CD4-positive, alpha-beta T cell treated with Interleukin-21 for 1 hour (primary cell): ENCODE data around the gene SNAI1.

ENCODE experiments used
- DNase-seq: peaks from one replicate; pipeline ENCODE4 v3.0.0-alpha.2; 2020

Gene SNAI1

DNA sequence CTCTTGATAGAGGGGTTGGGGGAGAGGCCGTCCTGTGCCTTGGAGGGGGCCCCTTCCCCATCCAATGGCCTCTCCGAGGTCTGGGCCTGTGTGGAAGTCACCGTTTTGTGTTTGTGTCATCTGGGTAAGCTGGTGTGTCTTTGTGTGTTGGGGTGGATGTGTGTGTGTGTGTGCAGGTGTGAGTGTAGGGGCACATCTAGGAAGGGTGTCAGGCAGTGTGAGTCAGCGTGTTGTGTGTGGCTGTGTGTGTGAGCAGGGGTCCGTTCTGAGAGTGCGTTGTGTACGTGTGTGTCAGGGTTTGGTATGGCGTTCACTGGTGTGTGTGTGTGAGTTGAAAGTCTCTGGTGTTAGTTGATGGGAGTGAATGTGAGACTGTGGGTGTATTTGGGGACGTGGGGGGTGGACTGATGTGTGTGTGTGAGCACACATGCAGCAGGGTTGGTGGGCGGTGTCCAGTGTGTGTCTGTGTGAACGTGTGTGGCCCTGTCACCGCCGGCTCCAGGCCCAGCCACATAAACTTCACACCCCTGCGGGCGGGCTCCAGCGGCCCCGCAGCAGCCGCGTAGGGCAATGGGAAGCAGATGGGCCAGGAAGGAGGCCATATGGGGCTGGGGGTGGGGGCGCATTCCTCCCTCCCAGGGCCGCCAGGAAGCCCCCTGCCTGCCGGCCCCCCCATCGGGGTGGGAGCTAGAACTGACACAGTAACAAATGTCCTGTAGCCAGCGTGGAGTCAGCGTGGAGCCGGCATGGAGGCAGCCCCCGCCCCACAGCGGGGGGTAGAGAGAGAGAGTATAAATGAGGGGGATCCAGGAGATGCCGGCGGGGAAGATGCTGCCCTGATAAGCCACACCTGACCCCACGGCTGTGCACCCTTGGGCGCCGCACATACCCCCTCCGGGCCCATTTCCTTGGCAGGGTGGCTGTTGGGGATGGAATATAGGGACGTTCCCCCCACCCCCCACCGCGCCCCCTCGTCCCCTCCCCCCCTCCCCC, 32.1 kb downstream of the SNAI1 start:
- no peak for DNase-seq

DNA sequence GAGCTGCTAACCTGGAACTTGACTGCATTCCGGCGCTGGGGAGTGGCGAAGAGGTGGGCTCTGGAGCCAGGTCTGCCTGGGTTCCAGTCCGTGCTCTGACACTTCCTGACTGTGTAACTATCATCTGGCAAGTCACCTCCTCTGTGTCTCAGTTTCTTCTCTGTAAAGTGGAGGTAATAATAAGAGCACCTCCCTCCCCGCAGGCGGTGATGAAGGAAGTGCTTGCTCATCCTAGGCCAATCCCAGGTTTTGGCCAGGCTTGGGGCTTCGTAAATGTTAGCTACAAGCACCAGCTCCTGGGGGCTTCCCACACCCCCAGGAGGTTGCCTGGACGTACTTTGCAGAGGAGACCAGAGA, 32.8 kb downstream of the SNAI1 start:
- no peak for DNase-seq

DNA sequence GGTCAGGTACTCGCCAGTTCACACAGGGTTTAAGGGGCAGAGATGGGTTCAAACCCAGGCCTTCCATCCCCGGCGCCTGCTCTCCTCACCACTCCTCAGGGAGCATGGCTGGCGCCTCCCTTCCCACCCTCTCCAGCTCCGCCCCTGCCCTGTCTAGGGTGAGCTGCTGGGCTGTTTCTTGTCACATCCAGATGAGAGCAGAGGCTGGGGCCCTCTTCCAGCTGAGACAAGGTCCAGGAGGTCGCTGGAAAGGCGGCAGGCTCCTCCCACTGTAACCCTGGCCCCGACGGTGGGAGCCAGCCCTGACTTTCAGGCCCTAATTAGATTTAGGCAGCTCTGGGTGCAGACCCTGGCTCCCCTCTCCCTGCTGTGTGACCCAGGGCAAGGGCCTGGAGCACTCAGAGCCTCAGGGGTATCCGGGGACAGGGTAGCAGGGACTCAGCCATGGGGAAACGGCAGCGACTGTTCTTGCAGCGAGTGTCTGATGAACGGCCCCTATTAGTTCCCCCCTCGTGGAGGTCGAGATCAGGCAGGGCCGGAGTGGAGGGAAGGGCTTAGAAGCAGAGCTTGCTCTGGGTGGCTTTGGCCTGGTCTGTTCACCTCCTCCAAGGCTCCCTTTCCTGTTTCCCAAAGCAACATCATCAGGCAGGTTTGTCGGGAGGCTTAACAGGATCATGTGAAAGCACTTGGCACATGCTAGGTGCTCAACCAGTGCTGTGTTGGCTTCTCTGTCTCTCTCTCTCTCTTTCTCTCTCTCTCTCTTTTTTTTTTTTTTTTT, 33.4 kb downstream of the SNAI1 start:
- no peak for DNase-seq

DNA sequence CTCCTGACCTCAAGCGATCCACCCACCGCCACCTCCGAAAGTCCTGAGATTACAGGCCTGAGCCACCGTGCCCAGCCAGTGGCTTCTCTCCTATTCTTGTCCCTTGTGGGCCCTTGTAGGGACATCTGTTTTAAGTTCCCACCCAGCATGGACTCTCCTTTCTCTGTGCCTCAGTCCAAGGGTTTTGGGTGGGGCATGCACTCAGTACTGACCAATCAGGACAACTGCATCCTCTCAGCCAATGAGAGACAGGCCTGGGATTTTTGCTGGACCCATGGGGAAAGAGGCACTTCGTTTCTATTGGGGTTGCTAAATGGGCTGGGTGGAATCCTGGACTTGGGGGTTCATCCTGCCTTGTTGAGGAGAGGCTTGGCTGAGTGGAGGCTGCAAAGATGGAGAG, 34.4 kb downstream of the SNAI1 start:
- no peak for DNase-seq

DNA sequence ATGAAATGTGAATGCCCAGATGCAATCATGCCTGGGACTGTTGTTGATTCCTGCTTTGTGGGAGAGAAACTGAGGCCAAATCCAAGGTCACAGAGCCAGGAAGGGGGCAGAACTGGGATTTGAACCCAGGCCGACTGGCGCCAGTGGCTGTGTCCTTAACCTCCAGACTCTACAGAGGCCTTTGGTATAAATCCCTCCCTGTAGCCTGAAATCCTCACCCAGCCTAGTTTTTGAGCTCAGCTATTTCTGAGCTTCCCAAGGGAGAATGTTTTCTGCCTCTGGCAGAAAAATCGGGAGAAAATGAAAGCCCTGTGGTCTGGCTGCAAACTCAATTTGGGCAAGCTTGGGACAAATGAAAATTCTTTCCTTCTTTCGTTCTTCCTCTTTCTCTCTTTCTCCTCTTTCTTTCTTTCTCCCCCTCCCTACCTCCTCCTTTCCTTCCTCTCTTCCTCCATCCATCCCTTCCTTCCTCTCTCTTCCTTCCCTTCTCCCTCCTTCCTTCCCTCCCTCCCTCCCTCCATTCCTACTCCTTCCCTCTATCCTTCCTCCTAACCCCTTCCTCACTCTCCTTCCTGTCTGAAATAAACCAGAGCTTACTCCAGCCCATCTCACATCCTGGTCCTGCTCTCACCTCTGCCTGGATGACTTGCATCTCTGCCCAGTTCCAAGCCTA, 34.9 kb downstream of the SNAI1 start:
- no peak for DNase-seq

DNA sequence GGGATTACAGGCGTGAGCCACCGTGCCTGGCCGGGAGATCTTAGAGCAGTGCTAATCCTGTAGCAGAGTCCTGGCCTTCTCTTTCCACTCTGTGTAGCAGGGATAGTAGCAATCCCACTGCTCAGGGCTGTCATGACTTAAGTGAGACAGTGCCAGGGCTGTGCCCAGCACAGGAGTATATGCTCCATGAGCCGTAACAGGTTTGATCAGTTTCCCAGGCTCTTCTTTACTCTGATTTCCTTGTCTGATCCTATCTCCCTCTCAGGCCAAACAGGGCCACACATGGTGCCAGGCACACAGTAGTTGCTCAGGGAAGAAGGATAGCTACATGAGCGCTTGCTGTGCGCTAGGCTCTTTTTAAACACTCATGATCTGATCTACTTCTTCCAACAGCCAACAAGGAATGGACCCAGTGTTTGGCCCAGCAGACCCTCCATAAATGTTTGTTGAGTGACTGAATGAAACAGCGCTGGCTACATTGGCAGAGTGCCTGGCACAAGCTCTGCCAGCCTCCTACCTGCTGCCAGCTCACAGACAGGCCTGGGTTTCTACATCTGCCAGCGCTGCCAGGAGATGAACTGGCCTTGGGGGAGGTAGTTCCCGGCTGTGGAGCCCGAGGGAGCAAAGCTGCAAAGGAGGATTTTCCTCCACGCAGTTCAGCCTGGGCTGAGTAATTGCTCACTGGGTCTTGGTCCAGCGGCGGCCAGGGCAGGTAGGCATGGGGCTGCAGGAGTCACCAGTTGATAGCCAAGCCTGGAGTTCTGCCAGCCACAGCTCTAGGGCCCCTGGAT, 36.9 kb downstream of the SNAI1 start:
- no peak for DNase-seq

DNA sequence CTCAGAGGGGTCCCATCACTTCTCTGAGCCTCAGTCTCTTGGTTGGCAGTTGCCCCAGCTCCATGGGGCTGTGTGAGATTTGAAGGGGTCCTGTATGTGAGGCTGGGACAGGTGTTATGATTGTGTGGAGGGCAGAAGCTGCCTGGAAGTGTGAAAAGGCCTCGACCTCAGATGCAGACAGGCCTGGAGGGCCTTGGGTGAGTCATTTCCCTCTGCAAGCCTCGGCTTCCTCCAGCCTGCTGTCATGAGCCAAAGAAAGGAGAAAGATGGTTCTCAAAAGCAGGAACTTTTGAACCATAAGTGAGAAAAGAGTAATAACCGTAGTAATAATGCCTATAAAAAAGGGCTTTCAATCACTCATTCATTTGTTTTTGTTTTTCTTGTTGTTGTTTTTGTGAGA, 37.5 kb downstream of the SNAI1 start:
- no peak for DNase-seq

DNA sequence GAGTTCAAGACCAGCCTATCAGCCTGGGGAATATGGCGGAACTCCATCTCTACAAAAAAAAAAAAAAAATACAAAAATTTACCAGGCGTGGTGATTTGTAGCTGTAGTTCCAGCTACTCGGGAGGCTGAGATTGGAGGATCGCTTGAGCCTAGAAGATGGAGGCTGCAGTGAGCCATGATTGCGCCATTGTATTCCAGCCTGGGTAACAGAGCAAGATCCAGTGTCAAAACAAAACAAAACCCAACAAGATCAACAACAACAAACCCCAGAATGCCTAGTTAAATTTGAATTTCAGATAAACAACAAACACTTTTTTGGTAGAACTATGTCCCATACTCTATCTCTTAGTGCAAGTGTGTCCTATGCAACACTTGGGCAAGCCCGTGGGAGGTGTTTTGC, 39.9 kb downstream of the SNAI1 start:
- DNase-seq: no peak

DNA sequence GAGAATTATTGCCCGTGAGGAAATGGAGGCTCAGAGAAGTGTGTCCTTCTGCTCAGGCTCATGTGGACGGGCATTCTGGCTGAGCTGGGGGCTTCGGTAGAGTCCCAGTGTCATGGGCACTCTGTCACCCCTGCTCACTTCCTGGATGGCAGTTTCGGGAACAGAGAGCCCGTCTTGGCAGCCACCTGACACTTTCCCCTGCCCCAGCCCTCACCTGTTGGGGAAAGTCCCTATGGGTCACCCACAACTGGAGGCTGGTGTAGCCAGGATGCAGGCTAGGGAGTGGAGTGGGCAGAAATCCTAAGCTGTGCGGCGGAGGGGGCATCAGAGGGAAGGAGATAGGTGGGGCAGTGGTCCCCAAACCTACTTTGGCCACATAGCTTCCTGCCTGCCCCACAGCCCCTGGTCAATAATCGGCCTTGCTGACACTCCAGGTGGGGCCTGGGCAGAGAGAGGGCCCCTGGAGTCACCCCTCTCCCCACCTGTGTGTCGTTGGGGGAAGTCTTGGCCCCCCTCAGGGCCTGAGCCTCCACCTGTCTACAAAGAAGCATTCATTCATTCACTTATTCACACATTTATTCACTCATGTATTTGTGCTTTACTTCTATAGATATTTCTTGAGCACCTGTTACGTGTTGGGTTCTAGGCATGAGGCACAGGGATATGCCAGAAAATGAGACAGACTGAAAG, 40.5 kb downstream of the SNAI1 start:
- DNase-seq: no peak

DNA sequence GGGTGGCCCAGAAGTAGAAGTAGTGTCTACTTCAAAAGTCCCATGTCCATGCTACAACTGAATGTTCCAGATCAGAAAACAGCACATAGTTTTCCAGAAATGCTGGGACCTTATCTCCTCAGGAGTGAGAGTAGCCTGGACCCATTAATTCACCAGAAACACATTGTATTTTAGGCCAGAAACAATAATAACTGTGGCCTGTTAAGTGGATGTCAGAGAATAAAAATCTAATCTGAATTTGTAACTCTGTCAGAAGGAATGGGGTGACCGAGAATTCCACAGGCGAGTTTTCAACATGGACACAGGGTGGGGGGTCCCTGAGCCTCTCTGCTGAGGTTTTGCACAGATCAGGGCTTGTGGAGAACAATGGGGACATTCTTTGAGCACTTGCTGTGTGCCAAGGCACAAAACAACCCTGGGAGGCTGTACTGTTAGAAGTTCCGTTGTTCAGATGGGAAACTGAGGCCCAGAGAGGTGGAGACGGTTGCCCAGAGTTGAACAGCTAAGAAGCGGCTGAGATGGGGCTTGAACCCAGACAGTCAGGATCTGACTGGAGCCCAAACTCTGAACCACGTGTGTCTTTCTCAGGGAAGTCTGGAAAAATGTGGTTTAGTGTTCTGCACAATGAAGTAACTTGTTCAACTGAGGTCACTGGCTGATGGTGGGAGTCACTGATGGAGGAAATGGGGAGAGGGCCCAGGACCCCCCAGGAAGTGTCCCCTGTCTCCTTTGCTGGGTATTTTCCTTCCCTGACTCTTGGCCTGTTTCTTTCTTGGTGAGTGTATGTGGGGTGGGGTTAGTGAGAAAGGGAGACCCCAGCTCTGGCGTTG, 44.2 kb downstream of the SNAI1 start:
- DNase-seq: no peak

DNA sequence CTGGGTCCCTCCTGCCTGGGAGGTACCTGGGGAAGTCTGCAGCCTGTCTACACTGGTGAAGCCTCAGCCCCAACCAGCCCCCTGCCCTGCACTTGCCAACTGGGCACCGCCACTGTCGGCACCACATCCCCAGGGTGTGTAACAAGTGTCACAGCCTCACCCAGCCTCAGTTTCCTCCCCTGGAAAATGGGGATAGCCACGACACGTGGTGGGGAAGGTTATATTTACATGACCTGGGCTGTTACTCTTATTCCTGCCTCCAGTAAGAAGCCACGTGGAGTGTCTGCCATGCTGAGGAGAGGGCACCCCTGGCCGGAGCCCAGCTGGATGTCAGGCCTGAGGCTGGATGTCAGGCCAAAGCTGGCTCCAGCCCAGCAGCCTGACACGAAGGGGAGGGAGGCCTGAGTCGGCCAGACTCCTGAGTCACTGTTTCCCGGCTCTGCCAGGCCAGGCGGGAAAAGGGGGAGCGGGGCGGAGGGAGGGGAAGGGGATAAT, 44.9 kb downstream of the SNAI1 start:
- DNase-seq: no peak

DNA sequence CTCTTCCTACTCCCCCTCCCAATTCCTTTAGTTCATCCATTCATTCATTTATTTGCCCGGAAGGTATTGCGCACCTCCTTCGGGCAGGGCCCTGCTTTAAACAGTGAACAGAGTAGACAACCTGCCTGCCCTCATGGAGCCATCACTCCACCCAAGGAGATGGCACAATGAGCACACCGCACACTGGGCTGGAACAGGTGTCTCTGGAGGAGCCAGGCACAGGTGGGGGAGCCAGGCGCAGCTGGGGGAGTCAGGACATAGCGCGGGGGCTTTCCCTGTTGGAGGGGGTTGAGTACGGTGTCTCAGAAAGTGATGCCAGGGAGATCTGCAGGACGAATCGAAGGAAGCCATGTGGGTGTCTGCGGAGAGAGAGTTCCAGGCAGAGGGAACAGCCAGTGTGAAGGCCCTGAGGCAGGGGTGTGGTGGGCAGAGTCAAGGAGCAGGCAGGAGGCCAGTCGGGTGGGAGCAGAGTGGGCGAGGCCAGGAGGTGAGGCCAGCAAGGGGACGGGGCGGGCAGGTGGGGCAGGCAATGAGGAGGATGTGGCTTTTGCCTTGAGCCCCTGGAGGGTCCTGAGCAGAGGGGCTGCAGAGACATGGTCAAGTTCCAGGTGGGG, 46.4 kb downstream of the SNAI1 start:
- DNase-seq: no peak

DNA sequence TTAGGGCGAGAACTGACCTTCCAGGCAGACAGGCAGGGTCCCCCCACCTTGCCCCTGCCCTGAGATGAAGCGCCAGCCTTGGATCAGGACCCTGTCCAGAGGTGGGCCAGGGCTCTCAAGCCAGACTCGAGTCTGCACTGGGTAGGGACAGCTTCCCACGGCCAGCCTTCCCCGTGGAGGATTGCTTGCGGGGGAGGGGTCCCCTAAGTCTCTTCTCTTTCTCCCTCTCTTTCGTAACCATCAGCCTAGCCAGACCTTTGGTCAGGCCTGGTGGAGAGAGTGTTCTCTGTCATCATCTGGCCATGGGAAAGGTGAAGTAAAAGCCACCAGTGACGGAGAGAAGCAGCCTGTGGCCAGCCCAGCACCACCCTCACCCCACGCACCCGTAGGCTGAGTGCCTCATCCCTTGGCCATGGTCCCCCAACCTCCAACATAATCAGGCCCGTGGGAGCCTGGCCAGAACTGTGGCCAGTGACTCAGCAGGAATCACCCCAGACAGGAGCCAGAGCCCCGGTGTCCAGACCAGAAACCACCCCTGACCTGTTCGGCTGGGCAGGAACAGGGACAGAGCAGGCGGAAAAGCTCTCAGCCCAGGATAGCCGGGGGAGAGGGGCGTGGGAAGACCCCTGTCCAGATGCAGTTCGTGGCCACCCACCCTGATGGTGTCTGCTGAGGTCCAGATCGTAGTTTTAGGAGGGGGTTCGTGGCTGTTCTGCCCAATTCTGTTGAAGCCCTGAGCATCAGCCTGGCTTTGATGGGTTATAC, 47.1 kb downstream of the SNAI1 start:
- no peak for DNase-seq

DNA sequence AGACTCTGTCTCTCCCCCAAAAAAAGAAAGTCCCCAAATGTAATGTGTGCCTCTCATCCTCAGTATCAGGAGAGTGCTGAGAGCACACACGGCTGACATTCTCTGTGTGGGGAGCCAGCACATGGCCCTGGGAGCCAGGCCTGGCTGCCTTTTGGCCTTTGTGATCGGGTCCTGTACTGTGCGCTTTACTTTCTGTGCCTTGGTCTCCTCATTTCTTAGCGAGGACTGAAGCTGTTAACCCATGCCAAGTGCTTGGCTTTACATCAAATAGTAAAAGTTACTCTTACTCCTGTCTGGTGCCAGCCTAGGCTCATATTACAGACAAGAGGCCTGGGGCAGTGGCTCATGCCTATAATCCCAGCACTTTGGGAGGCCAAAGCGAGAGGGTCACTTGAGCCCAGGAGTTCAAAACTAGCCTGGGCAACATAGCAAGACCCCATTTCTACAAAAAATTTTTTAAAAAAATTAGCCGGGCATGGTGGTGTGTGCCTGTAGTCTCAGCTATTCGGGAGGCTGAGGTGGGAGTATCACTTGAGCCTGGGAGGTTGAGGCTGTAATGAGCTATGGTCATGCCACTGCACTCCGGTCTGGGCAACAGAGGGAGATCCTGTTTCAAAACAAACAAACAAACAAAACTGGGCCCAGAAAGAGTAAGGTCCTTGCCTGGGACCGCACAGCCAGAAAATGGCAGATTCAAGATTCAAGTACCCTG, 50.3 kb downstream of the SNAI1 start:
- DNase-seq: no peak

DNA sequence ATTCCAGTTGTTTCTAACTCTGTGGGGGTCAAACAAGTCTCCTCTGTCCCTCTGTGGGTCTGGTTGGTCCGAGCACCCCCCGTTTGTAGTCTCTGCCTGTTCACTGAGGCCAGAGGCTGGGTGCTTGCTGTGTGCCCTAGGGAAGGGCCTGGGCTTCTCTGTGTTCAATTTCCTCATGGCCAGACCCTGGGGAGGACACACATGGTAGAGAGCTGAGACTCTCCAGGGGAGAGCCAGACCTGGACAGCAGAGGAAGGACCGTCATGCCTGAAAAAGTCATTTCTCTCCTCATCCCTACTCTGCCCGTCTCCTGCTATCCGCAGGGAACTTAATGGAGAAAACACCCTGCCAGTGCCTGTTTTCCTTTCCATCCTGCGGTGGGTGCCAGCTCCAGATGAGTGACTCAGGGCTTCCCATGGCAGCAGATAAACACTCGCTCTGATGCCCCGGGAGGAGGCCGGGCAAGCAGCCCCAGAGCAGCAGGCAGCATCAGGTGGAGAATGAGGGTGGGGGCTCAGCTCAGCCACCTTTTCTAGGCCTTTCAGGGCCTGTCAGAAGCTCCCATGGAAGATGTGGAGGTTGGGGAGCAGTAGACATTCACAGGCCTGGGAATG, 51.9 kb downstream of the SNAI1 start:
- no peak for DNase-seq

DNA sequence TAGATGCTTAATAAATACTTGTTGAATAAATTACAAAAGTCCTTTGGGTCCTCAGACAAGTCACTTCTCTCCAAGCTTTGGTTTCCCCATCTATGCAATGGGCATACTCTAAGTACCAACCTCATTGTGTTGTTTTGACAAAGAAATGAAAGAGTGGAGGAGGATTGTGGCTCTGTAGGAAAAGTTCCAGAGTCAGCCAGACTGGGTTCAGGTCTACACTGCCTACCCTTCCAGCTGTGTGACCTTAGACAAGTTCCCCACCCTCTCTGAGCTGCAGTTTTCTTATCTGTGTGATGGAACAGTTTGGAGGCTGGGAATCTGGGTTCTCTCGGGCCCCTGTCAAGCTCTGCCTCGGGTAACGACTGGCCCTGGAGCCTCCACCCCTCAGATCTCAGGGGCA, 53.9 kb downstream of the SNAI1 start:
- DNase-seq: no peak

DNA sequence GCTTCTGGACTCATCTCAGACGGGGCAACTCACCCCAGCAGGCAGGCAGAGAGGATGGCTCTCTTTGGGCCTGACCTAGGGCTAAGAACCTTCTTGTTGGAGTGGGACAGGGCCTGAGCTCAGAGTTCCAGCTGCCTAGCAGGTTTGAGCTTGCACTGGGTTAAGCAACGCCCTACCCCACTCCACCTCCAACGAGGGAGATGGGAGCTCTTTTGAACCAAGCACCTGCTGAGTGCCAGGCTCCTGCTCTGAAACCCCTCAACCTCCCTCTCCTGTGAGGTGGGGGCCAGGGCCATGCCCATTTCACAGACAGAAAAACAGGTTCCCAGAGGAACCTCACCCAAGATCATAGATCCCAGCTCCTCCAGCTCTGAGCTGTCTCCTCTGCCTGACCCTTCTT, 54.3 kb downstream of the SNAI1 start:
- no peak for DNase-seq

DNA sequence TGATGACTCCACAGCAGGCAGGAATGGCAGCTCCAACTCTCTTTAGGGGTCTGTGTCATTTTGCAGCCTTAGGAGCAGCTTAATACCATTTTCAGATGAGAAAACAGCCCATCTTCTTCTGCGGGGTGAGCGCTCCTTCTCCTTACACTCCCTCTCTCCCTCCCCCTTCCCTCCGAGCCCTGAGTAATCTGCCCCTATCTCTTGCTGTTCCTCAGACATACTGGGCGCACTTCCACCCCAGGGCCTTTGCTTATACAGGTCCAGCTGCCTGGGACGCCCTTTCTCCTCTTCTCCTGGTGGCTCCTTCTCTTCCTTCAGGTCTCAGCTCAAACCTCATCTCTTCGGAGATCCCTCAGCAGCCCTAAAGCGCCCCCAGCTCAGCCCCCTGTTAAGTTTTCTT, 54.8 kb downstream of the SNAI1 start:
- no peak for DNase-seq

DNA sequence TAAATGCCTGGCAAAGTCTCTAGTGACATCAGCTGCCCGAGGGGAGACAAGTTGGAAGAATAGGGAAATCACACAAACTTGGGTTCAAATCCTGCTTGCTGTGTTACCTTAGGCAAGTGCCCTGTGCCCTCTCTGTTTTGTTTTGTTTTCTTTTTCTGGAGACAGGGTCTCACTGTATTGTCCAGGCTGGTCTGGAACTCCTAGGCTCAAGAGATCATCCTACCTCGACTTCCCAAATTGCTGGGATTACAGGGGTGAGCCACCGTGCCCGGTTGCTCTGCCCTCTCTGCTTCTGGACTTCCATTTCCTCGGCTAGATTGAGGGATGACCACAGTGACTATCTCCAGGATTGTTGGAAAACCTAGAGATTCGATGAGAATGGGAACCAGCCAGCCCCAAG, 55.4 kb downstream of the SNAI1 start:
- DNase-seq: no peak
